ENCODE results near the gene ANAPC13. TPM values are rescaled to one million over a fixed set of nuclear protein-coding genes. Genes with fewer than 3 reads are reported as not detected.

The ANAPC13 gene, protein sequence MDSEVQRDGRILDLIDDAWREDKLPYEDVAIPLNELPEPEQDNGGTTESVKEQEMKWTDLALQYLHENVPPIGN
- polyA plus RNA-seq (2013, experiment 1 of 2), result 28.0 TPM
- polyA plus RNA-seq (2013, experiment 2 of 2), result 26.6 TPM

DNA sequence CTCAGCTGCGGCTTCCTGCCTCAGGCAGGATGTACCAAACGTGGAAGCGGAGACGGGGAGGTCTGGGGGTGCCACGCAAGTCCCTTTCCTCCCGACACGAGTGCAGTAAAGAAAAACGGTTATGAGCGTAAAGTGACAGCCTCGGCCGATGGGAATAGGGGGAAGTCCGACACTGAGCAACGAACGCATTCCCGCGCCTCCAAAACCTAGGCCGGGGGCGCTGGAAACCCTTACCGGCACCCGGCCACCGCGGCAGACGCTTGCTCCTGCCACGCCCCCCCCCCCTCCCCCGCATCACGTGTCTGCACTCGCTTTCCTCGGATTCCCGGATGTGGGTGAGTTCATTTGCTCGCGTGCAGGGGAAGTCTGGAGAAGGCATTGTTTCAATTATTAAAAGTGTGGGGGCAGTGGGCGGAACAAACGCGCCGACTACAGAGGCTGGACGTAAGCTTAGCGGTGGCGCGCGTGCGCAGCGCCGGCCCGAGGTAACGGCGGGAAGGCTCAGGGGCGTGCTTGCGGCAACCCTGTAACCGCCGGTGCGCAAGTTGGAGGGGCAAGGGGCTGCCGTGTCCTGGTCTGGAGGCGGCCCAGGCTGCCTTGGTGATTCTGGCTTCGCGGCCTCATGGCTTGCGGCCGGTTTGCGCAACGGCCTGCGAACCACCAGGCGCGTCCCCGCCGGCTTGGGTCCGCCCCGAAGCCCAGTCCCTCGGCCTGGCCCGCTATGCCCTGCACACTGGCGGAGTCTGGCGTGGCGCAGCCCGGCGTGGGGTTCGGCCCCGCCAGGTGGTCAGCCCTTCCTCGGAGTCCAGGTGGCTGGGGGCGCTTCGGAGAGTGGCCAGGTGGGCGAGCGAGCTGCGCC is at the start of gene ANAPC13, which contains the start of gene CEP63:
Gene ANAPC13, minus strand, starts transcription at position 268 of the 859 bp plus-strand sequence. CDS start 3,081 bp downstream, outside the sequence.
Gene CEP63, plus strand, starts transcription at position 340 of the 859 bp plus-strand sequence. CDS start 9,264 bp downstream, outside the sequence.
- Histone ChIP-seq H3K79me2 (ENCODE audit: control insufficient read depth, insufficient read depth, low read length) (peaks cover 23% of the 10 kb centered on the region), H3K56ac (ENCODE audit: low read length) (peak within 1 kb of the TSS; percentile 94), H3K36me3 (ENCODE audit: control insufficient read depth, insufficient read depth, low read length) (peaks cover 1% of the 10 kb centered on the region), H3K27me3 (ENCODE audit: insufficient read depth, low read length, poor library complexity) (no peaks in the 10 kb centered on the region), H3K4me2 (ENCODE audit: low read length) (peak within 1 kb of the TSS; percentile 96), H3K4me1 (ENCODE audit: control insufficient read depth, low read depth, low read length) (peaks cover 7% of the 10 kb centered on the region), H3K4me3 (ENCODE audit: low read length) (peak within 1 kb of the TSS; percentile 65), H3K18ac (ENCODE audit: low read length) (no peak within 1 kb of the TSS), H2BK120ac (ENCODE audit: low read depth, low read length) (no peak within 1 kb of the TSS), H3K9ac (ENCODE audit: low read length) (peak within 1 kb of the TSS; percentile 94), H3K23ac (ENCODE audit: low read length) (peak within 1 kb of the TSS; percentile 29), H2BK5ac (ENCODE audit: low read length) (peak within 1 kb of the TSS; percentile 83), H3K4ac (ENCODE audit: low read depth, low read length) (peak within 1 kb of the TSS; percentile 89), H3K27ac (ENCODE audit: low read depth, low read length) (peak within 1 kb of the TSS; percentile 73), H2AK5ac (ENCODE audit: low read length) (peak within 1 kb of the TSS; percentile 69), H3K79me1 (ENCODE audit: low read length) (peaks cover 19% of the 10 kb centered on the region), H2BK15ac (replicated peaks; ENCODE audit: low read depth) (no peak within 1 kb of the TSS), H4K5ac (ENCODE audit: low read length) (no peak within 1 kb of the TSS), H4K8ac (ENCODE audit: low read depth, low read length) (peak within 1 kb of the TSS; percentile 7)
- WGBS (ENCODE audit: extremely low coverage, insufficient coverage, low lambda C conversion rate), result no CpG with 5 or more reads among the region's 81 CpGs
- DNase-seq, result peak; percentile 100

DNA sequence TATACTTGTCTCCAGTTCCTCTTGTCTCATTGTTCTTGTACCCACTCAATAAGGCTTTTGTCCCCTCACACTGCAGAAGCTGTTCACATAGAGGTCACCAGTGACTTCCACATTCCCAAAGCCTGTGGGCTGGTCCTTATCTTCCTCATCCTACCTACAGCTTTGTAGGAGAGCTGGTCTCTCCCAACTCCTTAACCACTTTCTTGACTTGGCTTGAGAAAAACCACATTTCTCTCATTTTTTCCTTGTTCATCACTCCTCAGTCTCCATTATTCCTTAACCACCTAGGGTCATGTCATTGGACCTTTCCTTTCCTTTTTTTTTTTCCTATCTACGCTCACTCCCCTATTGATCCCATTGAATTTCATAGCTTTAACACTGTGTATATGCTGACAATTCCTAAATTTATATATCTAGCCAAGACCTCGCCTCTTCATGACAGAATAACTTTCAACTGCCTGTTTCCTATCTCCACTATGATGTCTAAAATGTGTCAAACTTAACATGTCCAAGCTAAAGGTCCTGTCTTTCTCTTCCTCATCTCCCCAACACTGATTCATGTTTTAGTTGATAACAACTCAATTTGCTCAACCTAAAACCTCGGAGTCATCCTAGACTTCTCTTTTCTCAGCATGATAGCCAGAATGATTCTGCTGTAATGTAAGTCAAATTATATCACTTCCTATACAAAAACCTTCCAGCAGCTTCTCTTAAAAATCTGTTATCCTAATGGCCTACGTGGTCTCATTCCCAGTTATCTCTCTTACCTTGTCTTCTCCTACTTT is 49.6 kb upstream of the ANAPC13 start:
- H3K4me2 ChIP-seq (ENCODE audit: low read length), result no peak overlapping the region
- H3K9ac ChIP-seq (ENCODE audit: low read length), result no peak overlapping the region
- H3K56ac ChIP-seq (ENCODE audit: low read length), result no peak overlapping the region
- H3K23ac ChIP-seq (ENCODE audit: low read length), result no peak overlapping the region
- no peak overlapping the region for H2AK5ac ChIP-seq (ENCODE audit: low read length)
- no peak overlapping the region for H4K8ac ChIP-seq (ENCODE audit: low read depth, low read length)
- no CpG with 5 or more reads among the region's 4 CpGs for WGBS (ENCODE audit: extremely low coverage, insufficient coverage, low lambda C conversion rate)
- no peak overlapping the region for H3K4ac ChIP-seq (ENCODE audit: low read depth, low read length)
- no peak overlapping the region for H4K5ac ChIP-seq (ENCODE audit: low read length)
- H3K79me1 ChIP-seq (ENCODE audit: low read length), result no peaks in the 10 kb centered on the region
- no peak overlapping the region for H3K18ac ChIP-seq (ENCODE audit: low read length)
- no peaks in the 10 kb centered on the region for H3K36me3 ChIP-seq (ENCODE audit: control insufficient read depth, insufficient read depth, low read length)
- no peaks in the 10 kb centered on the region for H3K79me2 ChIP-seq (ENCODE audit: control insufficient read depth, insufficient read depth, low read length)
- DNase-seq, result no peak
- H2BK15ac ChIP-seq (replicated peaks; ENCODE audit: low read depth), result no peak overlapping the region
- no peak overlapping the region for H3K27ac ChIP-seq (ENCODE audit: low read depth, low read length)
- no peaks in the 10 kb centered on the region for H3K4me1 ChIP-seq (ENCODE audit: control insufficient read depth, low read depth, low read length)
- H3K27me3 ChIP-seq (ENCODE audit: insufficient read depth, low read length, poor library complexity), result no peaks in the 10 kb centered on the region
- no peak overlapping the region for H3K4me3 ChIP-seq (ENCODE audit: low read length)
- no peak overlapping the region for H2BK5ac ChIP-seq (ENCODE audit: low read length)
- H2BK120ac ChIP-seq (ENCODE audit: low read depth, low read length), result no peak overlapping the region

DNA sequence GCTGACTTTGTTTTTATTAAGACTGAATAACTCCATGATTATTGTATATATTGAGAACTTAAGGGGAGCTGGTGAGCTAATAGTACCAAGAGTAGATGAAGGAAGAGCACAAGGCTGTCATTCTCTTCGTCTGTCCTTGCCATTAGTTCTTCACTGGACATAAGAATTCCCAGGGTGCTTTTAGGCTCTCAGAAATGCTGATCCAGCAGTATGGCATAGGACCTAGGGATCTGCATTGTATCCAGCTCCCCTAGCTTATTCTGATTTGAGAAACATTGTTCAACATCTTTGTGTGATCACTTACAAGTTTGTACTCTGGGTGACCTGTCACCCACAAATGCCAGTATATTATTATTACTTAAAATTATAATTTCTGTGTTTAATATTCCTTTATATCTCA is 47.7 kb upstream of the ANAPC13 start:
- no CpG with 5 or more reads among the region's 1 CpG for WGBS (ENCODE audit: extremely low coverage, insufficient coverage, low lambda C conversion rate)

DNA sequence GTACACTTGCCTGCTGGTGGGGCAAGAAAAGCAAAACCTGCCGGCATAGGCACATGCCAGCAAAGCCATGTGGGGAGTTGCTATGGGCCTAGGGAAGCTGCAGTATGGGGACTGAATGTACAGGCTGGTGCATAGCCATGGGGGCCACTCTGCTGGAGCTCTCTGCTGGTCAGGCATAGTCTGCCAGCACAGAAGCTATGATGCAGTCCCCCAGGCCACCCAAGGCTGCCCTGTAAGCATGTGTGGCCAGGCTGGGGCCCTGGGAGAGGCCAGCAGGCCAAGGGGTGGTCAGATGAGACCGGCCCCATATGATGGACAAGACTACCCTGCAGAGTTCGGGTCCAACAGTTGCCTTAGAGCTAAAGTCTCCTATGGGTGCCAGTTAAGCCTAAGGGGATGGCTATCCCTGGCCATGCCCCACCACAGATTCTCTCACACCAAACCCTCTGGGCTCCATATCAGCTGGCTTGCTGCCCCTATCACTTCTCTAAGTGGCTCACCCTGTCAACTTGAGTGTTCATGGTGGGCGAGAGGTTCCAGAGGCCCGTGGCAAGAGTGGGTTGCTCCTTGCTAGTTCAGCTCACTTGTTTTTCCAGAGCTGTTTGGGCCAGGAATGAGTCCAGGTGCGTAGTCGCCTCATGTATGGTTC is 41.9 kb upstream of the ANAPC13 start:
- Histone ChIP-seq H3K79me1 (ENCODE audit: low read length) (peaks cover 5% of the 10 kb centered on the region), H3K56ac (ENCODE audit: low read length) (no peak overlapping the region), H4K5ac (ENCODE audit: low read length) (no peak overlapping the region), H3K4me3 (ENCODE audit: low read length) (no peak overlapping the region), H3K9ac (ENCODE audit: low read length) (no peak overlapping the region), H2BK120ac (ENCODE audit: low read depth, low read length) (no peak overlapping the region), H2BK5ac (ENCODE audit: low read length) (no peak overlapping the region), H3K79me2 (ENCODE audit: control insufficient read depth, insufficient read depth, low read length) (no peaks in the 10 kb centered on the region), H2AK5ac (ENCODE audit: low read length) (no peak overlapping the region), H3K27ac (ENCODE audit: low read depth, low read length) (no peak overlapping the region), H2BK15ac (replicated peaks; ENCODE audit: low read depth) (no peak overlapping the region), H3K23ac (ENCODE audit: low read length) (no peak overlapping the region), H4K8ac (ENCODE audit: low read depth, low read length) (no peak overlapping the region), H3K18ac (ENCODE audit: low read length) (no peak overlapping the region), H3K36me3 (ENCODE audit: control insufficient read depth, insufficient read depth, low read length) (no peaks in the 10 kb centered on the region), H3K4ac (ENCODE audit: low read depth, low read length) (no peak overlapping the region), H3K4me2 (ENCODE audit: low read length) (no peak overlapping the region), H3K4me1 (ENCODE audit: control insufficient read depth, low read depth, low read length) (no peaks in the 10 kb centered on the region), H3K27me3 (ENCODE audit: insufficient read depth, low read length, poor library complexity) (no peaks in the 10 kb centered on the region)
- WGBS (ENCODE audit: extremely low coverage, insufficient coverage, low lambda C conversion rate), result no CpG with 5 or more reads among the region's 7 CpGs
- DNase-seq, result no peak

More for the DNA sequence above, 47.7 kb upstream of the ANAPC13 start:
- Histone ChIP-seq H3K4me3 (ENCODE audit: low read length) (no peak overlapping the region), H4K8ac (ENCODE audit: low read depth, low read length) (no peak overlapping the region), H3K4ac (ENCODE audit: low read depth, low read length) (no peak overlapping the region), H3K27me3 (ENCODE audit: insufficient read depth, low read length, poor library complexity) (no peaks in the 10 kb centered on the region), H3K18ac (ENCODE audit: low read length) (no peak overlapping the region), H3K36me3 (ENCODE audit: control insufficient read depth, insufficient read depth, low read length) (no peaks in the 10 kb centered on the region), H4K5ac (ENCODE audit: low read length) (no peak overlapping the region), H3K4me2 (ENCODE audit: low read length) (no peak overlapping the region), H3K23ac (ENCODE audit: low read length) (no peak overlapping the region), H2BK120ac (ENCODE audit: low read depth, low read length) (no peak overlapping the region), H3K9ac (ENCODE audit: low read length) (no peak overlapping the region), H3K79me1 (ENCODE audit: low read length) (no peaks in the 10 kb centered on the region), H3K56ac (ENCODE audit: low read length) (no peak overlapping the region), H3K79me2 (ENCODE audit: control insufficient read depth, insufficient read depth, low read length) (no peaks in the 10 kb centered on the region), H2AK5ac (ENCODE audit: low read length) (no peak overlapping the region), H3K4me1 (ENCODE audit: control insufficient read depth, low read depth, low read length) (no peaks in the 10 kb centered on the region), H3K27ac (ENCODE audit: low read depth, low read length) (no peak overlapping the region), H2BK15ac (replicated peaks; ENCODE audit: low read depth) (no peak overlapping the region), H2BK5ac (ENCODE audit: low read length) (no peak overlapping the region)
- DNase-seq, result no peak

DNA sequence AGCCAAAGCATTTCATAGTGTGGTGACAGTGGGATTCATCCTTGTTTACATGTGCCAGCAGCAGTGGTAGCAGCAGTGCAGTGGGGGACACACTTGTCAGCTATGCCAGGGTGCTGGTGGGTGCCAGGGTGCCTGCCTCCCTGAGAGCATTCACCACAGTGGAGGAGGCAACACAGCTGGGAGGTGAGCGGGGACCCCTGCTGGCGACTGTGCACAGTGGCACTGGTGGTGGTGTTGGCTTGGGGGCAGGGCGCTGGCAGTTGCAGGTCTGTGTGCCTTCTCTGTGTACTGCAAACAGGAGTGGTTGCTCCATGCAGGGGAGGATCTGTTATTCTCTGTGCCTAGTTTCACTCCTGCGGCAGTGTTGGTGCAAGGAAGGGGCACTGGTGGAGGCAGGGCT is 41.3 kb upstream of the ANAPC13 start:
- no peak overlapping the region for H3K4me3 ChIP-seq (ENCODE audit: low read length)
- H3K23ac ChIP-seq (ENCODE audit: low read length), result no peak overlapping the region
- no peak overlapping the region for H3K27ac ChIP-seq (ENCODE audit: low read depth, low read length)
- H3K27me3 ChIP-seq (ENCODE audit: insufficient read depth, low read length, poor library complexity), result no peaks in the 10 kb centered on the region
- H3K79me1 ChIP-seq (ENCODE audit: low read length), result peaks cover 5% of the 10 kb centered on the region
- no peak overlapping the region for H3K4me2 ChIP-seq (ENCODE audit: low read length)
- no peak overlapping the region for H4K8ac ChIP-seq (ENCODE audit: low read depth, low read length)
- no peaks in the 10 kb centered on the region for H3K79me2 ChIP-seq (ENCODE audit: control insufficient read depth, insufficient read depth, low read length)
- H2AK5ac ChIP-seq (ENCODE audit: low read length), result no peak overlapping the region
- no peak overlapping the region for H2BK120ac ChIP-seq (ENCODE audit: low read depth, low read length)
- no peak overlapping the region for H3K4ac ChIP-seq (ENCODE audit: low read depth, low read length)
- H3K4me1 ChIP-seq (ENCODE audit: control insufficient read depth, low read depth, low read length), result no peaks in the 10 kb centered on the region
- peak; percentile 62 for DNase-seq
- H3K18ac ChIP-seq (ENCODE audit: low read length), result no peak overlapping the region
- H3K56ac ChIP-seq (ENCODE audit: low read length), result no peak overlapping the region
- no peaks in the 10 kb centered on the region for H3K36me3 ChIP-seq (ENCODE audit: control insufficient read depth, insufficient read depth, low read length)
- H4K5ac ChIP-seq (ENCODE audit: low read length), result no peak overlapping the region
- no peak overlapping the region for H3K9ac ChIP-seq (ENCODE audit: low read length)
- H2BK5ac ChIP-seq (ENCODE audit: low read length), result no peak overlapping the region
- no peak overlapping the region for H2BK15ac ChIP-seq (replicated peaks; ENCODE audit: low read depth)
- WGBS (ENCODE audit: extremely low coverage, insufficient coverage, low lambda C conversion rate), result no CpG with 5 or more reads among the region's 4 CpGs
